GM18517 (cell line): ENCODE results near the gene SLC35G1.

ENCODE experiments used
- ATAC-seq: cut with Tn5 transposase; IDR thresholded peaks from one replicate; pipeline ENCODE4 v1.9.1; 2021; ENCODE audit warnings: mild to moderate bottlenecking, moderate library complexity; ENCODE audit not compliant: unreplicated experiment

Gene SLC35G1

DNA sequence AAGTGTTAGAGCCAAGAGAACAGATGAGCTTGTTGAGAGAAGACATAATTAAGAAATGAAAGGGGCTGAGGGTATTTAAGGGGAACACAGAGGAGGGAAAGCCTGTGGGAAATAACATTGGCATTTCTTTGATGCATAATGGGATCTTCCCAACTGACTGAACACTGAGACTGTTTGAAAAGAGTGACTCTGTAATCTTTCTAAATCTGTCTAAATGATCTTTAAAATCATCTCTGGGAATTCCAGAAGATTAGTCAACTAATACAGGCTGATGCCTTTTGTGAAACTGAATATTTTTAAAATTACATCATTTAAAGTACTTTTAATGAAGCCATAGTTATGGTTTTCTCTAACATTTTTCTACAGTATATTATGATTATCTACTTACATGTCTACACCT is 17.4 kb upstream of the SLC35G1 start:
- ATAC-seq: no peak

DNA sequence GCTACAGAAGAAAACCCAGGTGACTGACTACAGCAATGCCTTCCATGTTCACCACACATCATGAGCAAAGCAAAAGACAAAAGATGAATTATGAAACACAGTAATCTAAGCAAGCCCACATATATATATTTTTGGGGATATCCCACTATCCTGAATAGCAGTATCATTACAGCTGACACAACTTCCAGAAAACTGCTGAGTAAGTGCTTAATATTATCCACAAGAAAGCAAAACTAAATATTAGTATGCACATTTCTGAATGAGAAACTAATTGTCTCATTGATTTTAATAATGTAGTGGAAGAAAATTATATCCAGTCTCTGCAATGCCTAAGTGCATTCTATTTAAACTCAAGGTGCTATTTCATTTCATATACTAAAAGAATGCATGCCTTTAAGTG is 14.5 kb upstream of the SLC35G1 start:
- ATAC-seq: no peak

DNA sequence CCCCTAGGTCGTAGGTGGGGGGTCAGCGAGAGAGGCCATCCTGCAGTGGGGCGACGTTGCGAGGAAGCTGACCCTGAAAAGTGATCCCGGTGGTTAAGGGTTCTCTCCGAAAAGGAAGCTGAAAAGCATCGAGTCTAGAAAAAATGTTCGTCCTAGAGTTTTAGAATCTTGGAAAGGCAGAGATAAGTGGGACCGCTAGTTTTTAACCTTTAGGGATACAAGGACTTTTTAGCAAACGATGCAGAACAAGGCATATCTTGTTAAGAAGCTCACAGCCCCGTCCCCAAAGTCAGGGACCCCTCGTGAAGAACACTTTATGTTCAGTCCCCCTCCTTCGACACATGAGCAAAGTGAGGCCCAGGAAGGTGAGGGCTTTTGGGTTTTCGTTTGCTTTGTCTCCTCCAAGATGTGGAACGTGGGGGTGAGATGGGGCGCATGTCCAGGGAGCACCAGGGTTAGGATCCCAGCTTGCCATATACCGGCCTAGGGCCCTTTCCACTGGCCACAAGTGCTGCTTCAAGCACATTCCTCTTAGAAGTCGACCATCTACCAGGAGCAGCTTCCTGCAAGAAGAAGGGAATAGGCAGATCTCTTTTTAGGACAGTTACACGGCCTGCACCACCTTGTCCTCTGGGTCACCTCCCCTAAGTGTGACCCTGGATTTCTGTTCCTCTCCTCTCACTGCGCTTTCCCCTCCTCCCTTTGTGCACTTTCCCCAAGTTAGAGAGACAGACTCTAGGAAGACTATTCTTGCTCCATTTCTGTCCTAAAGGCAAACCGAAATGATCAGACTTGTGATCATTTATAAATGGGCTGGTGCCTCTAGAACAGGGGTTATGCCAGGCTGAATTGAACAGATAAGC is 969 bp downstream of the SLC35G1 start:
- no peak for ATAC-seq

DNA sequence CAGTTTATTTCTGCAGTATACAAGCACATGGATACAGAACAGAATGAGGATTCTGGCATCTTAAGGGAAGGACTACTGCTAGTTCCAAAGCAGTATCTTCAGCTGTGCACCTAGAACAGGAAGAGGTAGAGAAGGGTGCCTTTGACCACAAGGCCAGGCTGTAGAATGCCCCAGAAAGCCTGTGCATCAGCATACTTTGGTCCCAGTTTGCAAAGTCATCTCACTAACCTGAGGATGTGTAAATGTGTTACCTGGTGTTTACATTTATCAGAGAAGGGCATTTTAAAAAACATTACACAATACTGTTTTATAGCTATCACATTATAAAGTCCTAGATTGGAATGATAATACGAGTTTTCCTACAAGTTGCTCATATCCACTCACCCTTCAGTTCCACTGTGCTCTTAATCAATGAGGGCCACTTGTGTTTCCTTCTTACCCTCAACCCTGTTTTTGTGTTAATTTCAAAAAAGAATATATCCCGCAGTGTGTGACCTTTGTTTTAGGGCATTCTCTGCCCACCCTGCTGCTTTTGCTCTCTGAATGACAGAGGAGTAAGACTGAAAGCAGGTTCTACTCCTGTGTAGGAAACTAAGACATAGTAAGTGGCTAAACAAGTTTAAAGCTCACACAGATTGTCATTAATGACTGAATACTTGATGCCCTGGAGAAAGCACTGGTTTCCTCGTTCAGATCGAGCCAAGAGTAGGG is 3.4 kb downstream of the SLC35G1 start:
- no peak for ATAC-seq

DNA sequence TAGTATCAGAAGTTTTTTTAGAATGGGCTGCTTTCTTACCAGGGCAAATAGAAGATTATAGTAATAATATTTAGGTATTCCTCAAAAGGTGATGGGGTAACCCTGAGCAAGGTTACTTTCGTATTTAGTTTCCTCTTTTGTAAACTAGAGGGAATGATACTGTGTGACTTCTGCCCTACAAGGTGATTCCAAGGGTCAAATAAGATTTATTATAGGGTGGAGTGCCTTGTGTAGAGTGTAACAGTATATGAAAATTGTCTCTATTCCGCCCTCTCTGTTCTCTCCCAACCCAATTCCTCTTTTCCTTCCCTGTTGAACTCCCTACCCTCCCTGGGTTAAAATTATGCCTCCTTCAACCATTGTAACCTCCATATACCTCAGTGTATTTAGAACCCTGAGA is 5.3 kb downstream of the SLC35G1 start:
- ATAC-seq: no peak

DNA sequence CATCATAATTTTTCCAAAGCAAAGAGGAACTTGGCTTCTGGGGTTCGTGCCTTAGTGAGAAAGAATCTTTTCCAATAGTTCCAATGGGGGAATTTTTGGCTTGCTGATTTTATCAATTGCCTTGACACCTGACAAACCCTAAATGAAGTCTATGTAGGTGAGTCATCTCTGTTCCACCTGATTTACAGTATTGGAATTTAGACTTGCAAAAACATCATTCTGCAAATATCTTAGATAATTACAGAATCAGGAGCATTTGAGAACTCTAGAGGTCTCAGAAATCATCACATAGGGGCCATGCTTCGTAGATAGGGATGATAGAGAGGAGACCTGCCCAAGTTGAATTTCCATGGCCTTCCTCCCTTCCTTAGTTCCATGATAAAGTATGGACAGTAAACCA is 9.3 kb downstream of the SLC35G1 start:
- ATAC-seq: no peak

DNA sequence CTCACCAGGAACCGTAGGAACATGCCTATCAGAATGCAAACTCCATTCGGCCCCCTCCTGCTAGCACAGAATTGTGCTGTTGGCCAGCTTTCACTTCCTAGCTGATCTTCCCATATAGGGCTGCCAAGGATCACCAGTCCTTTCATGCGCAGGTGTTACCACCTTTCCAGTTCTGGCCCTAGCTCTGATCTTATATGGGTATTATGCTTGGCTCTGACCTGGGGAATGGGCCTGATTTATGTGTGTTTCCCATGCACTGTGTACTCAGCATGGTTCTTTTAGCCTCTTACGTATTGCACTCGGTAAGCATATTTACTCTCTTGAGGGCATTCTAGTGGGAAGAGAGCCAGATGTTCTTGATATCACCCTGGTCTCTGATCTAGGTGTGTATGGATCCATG is 11.1 kb downstream of the SLC35G1 start:
- no peak for ATAC-seq

DNA sequence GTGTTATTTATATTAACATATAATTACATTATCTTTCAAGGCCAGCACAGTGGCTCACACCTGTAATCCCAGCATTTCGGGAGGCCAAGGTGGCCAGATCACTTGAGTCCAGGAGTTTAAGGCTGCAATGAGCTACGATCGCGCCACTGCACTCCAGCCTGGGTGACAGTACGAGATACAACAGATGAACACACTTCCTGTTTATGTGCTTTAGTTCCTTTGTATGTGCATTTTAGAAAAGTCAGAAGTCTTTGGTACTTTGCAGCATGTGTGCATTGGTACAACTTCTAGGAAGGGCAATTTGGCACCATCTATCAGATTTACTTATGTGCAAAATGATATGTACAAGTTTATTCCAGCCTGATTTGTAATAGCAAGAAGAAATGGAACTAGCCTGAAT is 13.3 kb downstream of the SLC35G1 start:
- ATAC-seq: no peak

DNA sequence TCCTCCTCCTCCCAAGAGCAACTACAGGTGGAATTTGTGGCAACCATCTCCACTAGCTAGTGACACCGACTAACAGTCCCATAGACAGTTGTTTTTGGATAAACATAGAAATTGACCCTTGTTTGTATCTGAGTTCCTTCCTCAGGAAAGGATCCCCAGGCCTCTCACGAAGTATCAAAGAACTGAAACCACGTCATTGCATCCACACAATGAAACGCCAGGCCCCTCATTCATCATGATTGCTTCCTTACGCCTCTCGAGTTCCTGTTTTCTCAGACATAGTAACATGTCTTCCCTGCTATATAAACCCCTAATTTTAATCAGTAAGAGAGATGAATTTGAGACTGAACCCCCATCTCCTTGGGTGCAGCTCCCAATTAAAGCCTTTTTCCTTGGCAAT is 18.1 kb downstream of the SLC35G1 start:
- no peak for ATAC-seq

DNA sequence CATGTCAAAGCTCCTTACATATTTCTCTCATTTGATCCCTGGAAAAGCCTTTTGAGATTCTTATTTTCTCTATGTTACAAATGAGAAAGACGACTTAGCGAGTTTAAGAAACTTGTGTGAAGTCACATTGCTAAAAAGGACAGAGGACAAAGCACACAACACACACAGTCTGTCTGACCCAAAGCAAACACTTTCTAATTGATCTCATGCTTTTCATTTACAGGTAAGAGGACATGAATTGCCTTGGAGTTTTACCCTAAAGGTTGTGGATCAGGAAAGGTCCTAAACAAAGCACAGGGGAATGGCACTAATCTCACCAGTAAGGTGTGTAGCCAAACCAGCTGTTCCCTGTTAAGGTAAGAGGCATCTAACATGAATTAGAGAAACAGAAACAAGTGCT is 18.7 kb downstream of the SLC35G1 start:
- ATAC-seq: no peak

DNA sequence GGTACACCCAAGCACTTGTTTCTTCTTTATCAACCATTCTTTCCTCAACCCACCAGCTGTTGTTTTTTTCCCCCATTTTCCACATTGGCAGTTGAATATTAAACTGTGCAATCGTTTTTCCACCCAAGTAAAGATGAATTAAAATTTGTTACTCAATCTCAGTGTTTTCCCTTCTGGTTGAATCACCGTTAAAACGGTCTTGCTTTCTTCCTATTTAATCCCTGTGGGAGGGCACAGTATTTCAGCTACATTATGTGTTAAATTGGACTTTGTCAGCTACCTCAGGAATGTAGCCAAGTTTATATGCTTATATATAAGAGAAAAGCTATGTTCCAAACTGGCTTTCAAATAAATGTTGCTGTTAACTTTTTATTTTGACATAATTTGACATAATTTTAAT is 19.9 kb downstream of the SLC35G1 start:
- ATAC-seq: no peak

DNA sequence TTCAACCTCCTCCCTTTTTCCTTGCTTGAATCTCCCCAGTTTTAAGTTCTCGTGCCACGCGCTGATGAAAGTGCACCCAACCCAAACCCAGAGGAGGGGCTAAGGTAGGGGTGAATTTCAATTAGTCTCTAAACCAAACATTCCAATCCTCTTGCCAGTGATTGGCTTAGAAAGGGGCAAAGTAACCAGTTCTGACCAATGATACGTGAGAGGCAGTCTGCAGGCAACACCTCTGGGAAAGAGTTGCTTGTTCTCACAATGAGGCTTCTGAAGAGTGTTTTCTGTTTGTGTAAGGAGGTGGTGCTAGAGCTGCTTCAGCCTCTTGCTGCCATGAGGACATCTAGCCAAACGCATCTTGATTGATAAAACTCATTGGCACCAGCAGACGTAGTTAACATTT is 21.8 kb downstream of the SLC35G1 start:
- ATAC-seq: no peak

DNA sequence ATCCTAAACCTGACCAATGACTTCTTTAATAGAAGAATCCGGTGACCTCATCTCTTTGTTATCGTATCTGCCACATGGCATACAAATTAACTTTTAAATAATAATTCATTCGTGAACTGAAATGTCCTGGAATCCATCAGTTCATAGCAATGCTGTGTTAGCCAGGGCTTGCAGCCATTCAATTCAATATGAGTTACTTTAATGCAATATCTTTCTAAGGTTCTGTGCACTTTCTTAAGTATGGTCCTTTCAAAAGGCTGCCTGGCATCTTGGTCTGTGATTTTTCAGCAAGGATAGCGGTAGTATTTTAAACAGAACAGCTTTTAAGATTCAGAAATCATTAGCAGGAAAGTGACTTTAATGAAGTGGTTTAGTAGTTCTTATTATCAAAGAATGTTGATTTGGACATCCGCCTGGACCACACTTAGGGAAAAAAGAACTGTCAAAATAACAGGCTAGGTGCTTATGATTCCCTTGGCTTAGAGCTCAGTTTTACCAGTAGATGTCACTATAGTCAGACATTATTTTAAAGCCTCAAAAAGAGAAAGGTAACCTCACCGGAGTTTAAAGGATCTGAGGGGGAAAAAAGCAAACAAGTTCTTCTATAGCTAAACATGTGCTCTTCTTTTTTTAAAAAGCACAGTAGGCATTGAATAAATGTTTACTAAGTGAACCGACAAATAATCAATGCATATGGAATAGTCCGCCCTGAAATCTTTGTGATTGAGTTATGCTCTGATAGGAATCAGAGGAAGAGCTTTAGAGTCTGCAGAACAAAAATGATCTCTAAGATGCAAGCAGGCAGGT is 22.7 kb downstream of the SLC35G1 start:
- no peak for ATAC-seq

DNA sequence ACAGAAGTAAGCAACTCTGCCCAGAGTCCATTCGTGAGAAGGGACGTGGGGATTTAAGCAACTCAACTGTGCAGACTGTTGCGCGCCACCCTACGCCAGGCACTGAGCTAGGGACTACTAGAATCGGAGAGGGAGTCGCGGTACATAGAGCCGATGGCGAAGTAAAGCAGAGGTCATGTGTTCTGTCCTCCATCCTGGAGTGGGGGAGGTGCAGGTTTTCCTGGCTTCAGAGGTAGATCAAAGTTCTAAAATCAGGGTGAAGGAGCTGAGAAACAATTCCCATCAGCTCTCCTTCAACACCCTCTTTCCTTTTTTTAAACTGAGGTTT is 23.2 kb downstream of the SLC35G1 start:
- ATAC-seq: no peak

DNA sequence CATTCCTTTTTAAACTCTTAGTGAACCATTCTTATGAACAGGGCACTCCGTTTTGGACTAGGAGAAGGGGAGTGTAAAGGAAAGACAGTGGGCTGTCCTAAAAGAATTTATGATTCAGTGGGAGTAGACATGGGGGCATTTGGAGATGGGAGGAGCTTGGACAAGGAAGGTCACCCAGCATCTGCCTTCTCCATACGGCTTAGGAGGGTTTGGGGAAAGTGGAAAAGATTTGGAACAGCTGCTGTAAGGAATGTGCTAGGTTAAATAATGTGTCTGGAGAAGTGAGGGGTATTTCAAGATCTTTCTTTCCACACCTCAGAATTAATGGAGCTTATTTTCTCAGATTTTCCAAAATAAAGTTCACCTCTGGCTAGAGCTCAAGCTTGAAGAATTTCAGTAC is 24.0 kb downstream of the SLC35G1 start:
- no peak for ATAC-seq

DNA sequence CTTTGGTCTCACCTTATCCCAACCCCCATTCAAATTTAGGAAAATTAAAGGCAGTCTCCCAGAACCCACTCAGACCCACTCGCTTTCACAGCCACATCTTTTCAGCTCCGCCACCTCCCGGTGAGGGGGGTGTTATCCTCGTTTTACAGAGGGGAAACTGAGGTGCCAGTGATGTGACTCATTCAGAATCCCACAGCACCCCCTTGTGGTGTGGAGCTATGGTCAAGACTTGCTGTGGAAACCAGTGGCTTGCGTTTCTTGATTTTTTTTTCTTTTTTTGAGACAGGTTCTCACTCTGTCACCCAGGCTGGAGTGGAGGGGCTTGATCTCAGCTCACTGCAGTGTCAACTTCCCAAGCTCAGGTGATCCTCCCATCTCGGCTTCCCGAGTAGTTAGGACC is 27.6 kb downstream of the SLC35G1 start:
- no peak for ATAC-seq

DNA sequence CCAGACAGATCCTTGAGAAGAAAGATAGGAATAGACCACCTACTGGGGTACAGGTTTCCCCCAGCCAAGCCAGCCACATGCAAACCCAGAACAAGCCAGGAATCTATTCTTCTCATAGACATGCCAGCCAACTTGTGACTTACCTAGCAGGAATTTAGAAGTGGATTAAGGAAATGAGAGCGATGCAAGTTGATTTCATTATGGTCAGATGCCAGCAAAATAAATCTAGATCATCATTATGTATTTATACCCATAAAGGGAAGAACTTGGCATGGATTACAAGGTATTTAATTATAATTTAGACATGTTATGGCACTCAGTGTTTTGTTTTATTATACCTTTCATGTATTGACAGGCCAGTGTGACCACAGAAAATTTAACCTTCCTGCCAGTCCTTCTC is 32.8 kb downstream of the SLC35G1 start:
- ATAC-seq: no peak

DNA sequence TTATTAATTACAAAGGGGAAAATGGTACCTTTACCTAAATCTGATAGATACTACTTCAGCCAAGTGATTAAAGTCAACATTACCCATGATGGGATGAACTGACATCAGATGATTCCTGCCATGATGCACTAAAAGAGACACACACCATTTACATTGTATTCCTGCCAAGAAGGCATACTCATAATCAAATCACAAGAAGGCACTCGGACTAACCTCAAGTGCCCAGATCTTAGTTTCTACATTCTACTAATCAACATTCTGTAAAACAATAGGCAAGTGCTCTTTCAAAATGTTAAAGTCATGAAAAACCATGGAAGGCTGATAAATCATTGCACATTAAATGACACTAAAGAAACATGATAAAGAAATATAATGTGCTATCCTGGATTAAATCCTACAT is 44.4 kb downstream of the SLC35G1 start:
- ATAC-seq: no peak

DNA sequence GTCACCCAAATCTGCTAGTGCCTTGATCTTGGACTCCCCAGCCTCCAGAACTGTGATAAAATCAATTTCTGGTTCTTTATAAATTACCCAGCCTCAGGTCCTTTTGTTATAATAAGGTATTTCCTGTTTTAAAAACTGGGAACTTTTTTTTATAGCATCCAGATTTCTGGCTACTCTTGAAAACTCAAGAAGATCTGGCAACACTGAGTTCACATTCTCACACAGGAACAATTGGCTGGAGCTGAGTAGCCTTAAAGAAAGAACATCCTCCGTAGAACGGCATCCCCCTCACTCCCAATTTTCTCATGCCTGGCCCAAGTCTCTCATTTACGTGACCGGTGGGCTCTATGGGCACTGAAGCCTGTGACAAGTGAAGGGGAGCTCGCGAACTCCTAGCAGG is 47.1 kb downstream of the SLC35G1 start:
- ATAC-seq: no peak

DNA sequence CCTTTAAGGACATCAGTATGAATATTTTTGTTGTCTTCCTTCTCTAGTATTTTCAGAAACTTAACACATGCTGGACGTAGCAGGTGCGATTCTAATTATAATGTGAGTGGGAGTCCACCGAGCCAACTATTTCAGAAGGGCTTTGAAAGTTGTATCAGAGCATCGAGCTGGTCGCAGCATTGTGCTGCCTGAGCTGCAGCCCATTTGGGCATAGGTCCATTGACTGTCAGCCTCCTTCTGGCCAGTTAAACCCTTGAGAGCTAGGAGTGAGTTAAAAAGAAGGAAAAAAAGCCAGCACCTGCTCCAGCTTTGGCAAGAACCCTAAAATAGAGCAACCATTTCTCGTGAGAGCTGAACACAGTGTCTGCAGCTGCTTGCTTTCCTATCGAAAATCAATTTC is 47.8 kb downstream of the SLC35G1 start:
- no peak for ATAC-seq

DNA sequence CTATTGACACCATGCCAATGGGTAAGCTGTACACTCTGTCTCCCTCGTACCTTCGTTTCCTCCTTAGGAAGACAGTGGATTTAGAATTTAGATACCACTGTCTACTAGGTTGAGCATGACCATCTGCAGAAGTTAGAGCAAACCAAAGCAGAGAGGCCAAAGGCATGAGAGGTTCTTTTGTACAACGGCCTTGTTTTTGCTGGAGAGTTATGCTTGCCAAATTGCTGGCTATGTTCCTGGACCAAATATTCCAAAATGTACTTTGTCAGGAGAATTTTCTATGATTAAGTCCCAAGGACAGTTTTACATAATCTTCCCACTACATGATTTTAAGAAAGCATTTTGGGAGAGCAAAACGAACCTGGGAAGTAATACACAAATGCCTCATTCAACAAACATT is 52.0 kb downstream of the SLC35G1 start:
- no peak for ATAC-seq

DNA sequence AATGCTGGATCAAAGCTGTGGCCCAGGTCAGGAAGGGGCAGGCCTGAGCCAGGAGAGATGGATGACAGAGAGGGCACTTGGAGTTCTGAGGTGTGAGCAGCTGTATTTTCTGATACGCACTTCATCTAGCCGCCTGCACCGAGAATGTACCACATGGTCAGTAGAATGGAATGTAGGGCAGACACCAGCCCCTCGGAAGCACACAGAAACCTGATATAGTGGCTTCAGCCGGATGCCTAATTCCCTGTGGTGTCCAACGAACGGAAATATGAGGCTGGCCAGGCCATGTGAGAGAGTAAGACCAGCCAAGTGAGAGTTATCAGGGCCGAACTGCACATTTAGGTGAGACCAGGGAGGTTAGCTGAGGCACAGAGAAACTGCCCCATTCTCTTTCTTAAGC is 53.3 kb downstream of the SLC35G1 start:
- no peak for ATAC-seq
